ENCODE results near the gene ITGA5.

GRCh38 chr12:54416687-54417603, 2.1 kb downstream of the ITGA5 start:
- TF ChIP-seq TARDBP (IDR thresholded peaks at IDR 0.05) (no peak), LEF1 (IDR thresholded peaks at IDR 0.05; ENCODE audit: borderline replicate concordance) (no peak), BHLHE40 (IDR thresholded peaks at IDR 0.05; ENCODE audit: borderline replicate concordance) (no peak), L3MBTL2 (conservative IDR thresholded peaks at IDR 0.05) (no peak), SUZ12 (IDR thresholded peaks at IDR 0.05) (no peak), ELF4 (IDR thresholded peaks at IDR 0.05) (no peak), SP1 (IDR thresholded peaks at IDR 0.05) (no peak), FOXM1 (IDR thresholded peaks at IDR 0.05; ENCODE audit: borderline replicate concordance) (no peak), FOXA1 (IDR thresholded peaks at IDR 0.05) (no peak), NFRKB (IDR thresholded peaks at IDR 0.05) (no peak), HDGF (IDR thresholded peaks at IDR 0.05; ENCODE audit: borderline replicate concordance) (no peak)

Data from HEK293T (cell line).